HG03520 (cell line): ENCODE data around the gene CCDC81.
"Not testable (repeated sequence)": the region's sequence is repeated elsewhere in the genome, so short reads cannot be mapped to it uniquely, and the experiment has no call there.

Experiments used
- ATAC-seq: cut with Tn5 transposase; IDR thresholded peaks from one replicate; pipeline ENCODE4 v1.9.1; 2021; ENCODE audit warnings: mild to moderate bottlenecking, moderate library complexity; ENCODE audit not compliant: unreplicated experiment

CCDC81 gene

DNA sequence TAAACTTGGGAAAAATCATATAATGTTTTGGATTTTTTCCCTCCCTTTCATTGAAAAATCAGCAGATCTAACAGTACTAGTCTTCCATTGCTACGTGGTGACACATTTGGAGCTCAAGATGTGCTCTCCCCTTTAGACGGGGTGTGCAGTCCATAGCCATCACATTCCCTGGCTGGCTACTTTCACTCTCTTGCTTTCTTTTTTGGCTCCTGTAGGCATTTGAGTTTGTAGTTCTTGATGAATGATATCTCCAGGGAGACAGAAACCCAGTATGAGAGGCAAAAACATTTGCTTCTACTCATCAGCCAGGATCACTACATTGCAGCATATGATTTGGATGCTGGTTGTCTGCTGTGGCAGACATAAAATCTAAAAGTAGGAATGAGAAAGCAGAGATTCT lies 12.1 kb downstream of the CCDC81 start:
- no peak for ATAC-seq

DNA sequence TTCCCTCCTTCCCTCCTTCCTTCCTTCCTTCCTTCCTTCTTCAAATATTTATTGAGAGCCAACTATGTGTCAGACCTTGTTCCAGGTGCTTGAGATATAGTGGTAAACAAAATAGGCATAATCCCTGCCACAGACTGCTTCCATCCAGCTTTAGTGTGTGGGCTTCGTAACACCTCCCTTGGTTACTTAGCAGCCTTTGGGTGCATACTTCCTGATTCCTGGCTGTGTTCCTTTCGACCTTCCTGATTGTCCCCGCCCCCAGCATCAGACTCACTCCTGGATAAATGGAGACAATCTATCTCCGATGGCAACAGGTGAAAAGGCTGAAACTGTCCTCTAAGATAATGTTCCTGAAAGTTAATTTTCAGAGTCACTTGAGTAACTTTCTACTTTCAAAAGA lies 13.5 kb downstream of the CCDC81 start:
- ATAC-seq = no peak

DNA sequence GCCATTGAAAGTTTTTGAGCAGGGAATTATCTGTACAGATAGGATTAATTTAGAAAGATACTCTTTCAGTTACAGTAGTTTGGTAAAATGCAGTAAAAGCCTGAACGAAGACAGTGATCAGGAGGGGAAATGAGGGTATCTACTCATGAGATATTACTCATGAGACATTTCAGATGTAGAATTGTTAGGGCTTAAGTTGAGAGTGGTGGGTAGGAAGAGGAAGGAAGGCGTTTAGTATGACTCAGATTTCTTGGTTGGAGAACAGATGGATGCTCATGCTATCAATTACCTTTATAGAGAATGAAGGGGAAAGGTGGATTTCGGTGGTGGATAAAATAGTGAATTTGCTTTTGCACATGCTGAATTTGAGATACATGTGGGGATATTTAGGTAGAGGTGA lies 15.8 kb downstream of the CCDC81 start:
- ATAC-seq = no peak

DNA sequence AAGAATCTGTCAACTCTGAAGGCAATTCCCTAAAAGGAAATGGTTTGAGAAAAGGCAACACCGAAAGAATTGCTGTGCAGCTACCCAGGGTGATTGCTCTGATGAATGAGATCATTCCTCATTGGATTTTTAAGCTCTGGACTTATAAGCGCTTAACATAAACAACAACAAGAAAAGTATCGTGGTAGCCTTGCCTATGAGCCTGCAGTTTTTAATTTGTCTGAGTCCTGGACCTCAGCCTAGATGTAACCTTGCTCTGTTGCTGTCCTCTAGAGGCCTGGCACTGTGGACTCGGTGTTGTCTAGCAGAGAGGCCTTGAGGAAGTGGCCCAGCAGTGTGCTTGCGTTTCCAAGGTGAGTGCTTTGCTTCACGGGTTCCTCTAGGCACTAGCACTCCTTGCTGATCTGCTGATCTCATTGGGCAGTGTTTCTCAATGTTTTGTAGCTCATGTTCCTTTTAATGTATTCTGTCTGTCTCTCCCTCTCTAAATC lies 20.4 kb downstream of the CCDC81 start:
- ATAC-seq = no peak

DNA sequence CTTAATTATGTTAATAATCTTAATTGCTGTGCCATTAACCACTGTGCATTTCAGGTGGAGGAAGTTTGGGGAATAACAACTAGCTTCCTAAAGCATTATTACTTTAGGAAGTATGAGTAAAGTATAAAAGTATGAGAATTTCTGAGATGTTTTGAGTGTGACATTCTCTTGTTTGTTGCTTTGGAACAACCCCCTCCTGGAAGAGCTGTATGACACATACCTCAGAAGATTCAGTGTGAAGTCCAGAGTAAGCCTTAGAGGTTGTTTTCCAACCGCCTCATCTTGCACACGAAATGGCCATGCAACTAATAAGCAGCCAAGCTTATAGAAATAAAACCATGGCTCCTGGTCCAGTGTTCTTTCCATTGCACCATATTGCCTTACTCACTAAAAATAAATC lies 21.7 kb downstream of the CCDC81 start:
- ATAC-seq = no peak

DNA sequence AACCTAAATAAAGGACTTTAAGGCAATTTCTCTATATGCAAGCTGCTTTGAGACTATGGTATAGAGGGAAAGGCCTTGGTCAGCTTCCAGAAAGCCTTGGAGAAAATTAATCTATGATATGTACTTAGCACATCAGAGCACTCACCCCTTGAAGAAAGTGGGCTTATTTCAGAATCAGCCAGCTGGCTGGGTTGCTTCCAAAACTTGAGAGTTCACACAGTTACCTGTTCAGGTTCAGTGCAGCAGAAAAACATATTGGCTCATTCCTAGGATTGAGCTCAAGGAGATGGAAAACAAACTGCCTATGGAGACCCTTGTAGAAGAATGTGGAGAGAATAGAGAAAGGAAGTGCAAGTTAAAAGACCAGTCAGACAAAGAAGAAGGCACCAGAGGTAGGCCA lies 22.7 kb downstream of the CCDC81 start:
- no peak for ATAC-seq

DNA sequence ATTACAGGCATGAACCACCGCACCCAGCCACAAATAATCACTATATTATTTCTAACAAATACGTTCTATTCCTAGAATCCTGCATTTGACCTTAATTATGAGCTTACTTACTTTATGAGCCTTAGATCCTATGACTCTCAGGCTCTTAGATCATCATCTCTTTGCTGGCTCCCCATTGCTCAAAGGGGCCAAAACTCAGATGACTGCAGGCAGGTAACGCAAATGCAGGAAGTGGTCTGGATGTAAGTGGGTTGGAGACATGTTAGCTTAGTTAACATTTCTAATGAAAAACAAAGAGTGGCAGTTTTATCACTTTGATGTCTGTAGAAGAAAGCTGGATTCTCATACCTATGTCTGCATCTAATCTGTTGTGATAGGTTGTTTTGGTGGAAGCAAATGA lies 23.4 kb downstream of the CCDC81 start:
- no peak for ATAC-seq

DNA sequence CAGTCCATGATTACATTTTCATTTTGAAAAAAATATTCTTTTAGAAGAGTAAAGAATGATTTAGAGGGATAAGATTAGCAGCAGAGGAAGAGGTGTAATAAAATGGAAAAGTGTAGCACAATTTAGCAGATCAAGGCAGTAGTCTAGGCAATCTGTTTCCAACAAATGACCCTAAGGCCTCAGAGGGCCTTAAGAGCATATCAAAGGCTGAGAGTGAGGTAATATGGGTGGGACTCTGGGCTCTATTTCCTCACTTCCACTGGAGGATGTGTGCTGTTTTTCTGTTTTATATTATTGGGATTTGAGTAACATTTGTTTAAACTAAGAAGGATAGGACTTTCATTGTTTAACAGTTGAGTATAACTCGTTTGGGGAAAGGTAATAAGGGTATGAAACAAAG lies 28.8 kb downstream of the CCDC81 start:
- ATAC-seq = no peak

DNA sequence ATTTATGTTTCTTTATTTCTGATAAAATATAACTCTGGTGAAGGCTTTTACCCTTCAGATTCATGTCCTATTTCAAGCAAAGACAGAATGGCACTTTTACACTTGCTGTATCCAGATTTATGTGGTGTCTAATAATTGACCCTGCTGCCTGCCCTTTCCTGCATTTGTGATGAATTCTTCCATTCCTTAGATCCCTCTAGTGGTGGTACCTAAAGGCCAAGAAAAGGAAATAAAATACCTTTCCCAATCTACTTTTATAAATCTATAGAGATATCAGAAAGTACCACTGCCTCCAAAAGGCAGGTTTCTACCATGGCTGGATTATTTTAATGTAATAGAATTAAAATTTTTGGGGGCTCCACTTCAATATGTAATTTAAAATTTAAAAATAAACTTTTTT lies 34.2 kb downstream of the CCDC81 start:
- ATAC-seq = no peak

DNA sequence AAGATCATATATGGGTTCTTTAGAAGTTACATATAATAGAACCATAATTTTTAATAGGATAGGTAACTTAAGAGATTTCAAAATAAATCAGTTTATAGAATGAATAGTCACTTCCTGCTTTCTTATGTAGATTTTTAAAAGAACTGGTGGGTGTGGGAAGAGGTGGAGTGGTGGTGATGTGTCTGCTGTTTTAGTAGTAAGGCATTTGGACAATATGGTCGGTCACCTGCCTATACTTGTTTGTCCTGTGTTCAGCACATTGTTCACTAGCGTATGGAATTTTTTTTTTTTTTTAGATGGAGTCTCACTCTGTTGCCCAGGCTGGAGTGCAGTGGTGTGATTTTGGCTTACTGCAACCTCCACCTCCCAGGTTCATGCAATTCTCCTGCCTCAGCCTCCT lies 39.3 kb downstream of the CCDC81 start:
- no peak for ATAC-seq

DNA sequence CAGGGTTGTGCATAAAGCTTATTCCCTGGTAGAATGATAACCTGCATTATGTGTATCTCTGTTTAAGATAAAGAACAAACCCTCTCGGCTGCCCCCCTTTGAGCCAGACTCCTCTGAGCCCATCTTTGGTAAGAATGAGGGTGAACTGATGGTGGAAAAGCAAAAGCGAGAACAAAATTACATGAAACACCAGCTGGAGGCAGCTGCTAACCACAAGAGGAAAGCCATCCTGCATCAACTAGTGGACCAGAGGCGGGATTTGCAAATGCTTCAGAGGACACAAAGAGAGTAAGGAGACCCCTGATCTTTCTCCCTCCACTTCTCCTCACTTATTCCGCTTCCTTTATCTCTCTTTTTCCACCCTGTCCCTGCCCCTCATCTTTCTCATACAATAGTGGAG lies 40.3 kb downstream of the CCDC81 start:
- no peak for ATAC-seq

DNA sequence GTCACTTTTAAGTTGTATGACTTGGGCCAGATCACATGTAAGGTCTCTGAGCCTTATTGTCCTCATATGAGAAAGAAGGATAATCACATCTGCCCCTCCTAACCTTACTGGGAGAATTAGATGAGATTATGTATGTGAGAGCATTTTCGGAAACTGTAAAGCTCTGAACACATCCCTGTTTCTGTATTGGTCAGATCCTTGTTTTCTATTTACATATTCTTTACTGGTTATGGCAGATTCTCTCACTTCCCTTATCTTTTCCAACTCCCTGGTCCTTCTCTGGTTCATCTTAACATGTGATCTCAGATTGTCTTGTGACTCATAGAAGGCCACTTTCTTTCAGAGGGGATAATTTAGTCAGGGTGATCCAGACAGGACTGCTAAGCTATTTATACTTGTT lies 41.8 kb downstream of the CCDC81 start:
- no peak for ATAC-seq

DNA sequence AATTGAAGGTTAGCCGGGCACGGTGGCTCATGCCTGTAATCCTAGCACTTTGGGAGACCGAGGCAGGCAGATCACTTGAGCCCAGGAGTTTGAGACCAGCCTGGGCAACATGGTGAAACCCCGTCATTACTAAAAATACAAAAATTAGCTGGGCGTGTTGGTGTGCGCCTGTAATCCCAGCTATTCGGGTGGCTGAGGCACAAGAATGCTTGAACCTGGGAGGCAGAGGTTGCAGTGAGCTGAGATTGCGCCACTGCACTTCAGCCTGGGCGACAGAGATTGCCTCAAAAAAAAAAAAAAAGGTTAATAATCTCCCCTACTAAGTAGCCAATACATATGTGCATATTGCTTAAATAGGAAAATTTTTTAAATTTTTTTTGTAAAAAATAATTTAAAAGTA lies 42.3 kb downstream of the CCDC81 start:
- not testable (repeated sequence) for ATAC-seq

DNA sequence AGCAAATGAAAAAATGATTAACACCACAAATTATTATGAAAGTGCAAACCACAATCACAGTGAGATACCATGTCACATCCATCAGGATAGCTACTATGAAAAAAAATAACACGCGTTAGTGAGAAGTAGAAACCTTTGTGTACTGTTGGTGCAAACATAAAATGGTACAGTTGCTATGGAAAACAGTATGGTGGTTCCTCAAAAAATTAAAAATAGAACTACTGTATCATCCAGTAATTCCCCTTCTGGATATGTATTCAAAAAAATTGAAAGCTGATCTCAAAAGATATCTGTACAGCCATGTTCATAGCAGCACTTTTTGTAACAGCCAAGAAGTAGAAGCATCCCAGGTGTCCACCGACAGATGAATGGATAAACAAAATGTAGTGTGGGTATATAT lies 43.4 kb downstream of the CCDC81 start:
- no peak for ATAC-seq

DNA sequence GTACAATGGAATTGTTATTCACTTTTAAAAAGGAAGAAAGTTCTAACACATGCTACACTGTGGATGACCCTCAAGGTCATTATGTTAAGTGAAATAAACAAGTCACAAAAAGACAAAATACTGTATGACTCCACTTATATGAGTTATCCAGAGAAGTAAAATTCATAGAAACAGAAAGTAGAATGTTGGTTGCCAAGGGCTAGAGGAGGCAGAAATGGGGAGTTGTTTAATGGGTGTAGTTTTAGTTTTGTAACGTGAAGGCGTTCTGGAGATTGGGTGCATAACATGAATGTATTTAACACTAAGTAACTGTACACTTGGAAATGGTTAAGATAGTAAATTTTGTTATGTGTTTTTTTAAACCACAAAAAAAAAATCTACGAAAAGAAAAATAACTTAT lies 43.8 kb downstream of the CCDC81 start:
- ATAC-seq = no peak

DNA sequence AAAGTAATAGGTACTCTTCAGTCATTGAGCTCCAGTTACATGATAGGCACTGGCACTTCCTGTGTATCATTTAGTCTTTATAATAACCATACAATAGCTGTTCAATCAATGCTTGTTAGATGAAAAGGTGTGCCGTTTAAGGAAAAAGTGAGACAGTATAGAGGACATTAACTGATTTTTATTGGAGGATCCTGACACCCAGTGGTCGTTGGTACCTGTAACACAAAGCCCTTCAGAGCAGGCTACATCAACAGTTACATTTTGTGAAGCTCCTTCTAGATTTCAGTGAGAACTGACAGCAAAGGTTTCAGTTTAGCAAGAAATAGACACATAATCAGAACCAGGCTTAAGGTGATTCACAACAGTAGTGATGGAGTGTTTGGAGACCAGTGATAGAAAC lies 44.2 kb downstream of the CCDC81 start:
- ATAC-seq = peak; percentile 52

DNA sequence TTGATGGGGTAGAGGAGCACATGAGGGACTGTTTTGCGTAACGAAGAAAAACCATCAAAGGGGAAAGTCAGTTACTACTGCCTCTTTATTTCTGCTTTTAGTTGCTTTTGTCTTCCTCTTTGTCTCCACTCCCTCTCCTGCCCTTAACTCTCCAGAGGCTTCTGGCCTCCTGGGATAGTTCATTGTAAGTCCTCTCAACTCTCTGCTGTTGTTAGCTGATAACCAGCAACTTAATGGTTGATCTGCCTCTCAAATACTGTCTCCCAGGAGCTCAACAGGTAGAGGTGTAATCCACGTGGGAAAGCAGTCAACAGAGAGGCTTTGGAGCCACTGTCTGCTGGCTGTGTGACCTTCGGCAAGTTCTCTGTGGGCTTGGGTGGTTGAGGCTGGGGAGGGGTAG lies 47.3 kb downstream of the CCDC81 start:
- ATAC-seq = no peak

DNA sequence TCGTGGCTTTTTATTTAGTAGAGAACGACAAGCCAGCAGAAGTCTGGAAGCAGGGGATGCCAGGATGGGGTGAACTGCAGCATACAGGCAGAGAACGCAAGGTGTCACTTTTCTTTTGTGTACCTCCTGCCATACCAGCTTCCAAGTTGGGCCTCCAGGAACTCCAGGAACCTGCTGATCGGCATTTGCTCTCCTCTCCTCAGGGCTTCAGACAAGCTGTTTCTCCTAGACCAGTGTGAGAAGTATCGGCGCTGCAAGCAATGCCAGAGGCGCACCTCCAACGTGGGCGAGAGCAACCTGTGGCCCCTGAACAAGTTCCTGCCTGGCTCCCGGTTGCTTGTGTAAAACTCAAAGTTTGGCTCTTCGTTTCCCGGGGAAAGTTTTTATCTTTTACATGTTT lies 47.7 kb downstream of the CCDC81 start:
- ATAC-seq = no peak

DNA sequence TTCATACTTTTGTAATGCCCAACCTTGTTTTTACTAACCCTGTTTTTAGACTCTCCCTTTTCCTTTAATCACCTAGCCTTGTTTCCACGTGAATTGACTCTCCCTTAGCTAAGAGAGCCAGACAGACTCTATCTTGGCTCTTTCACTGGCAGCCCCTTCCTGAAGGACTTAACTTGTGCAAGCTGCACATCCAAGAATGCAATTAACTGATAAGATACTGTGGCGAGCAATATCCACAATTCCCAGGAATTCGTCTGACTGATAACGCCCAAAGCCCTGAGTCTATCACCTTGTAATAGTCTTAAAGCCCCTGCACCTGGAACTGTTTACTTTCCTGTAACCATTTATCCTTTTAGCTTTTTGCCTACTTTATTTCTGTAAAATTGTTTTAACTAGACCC lies 48.8 kb downstream of the CCDC81 start:
- not testable (repeated sequence) for ATAC-seq

DNA sequence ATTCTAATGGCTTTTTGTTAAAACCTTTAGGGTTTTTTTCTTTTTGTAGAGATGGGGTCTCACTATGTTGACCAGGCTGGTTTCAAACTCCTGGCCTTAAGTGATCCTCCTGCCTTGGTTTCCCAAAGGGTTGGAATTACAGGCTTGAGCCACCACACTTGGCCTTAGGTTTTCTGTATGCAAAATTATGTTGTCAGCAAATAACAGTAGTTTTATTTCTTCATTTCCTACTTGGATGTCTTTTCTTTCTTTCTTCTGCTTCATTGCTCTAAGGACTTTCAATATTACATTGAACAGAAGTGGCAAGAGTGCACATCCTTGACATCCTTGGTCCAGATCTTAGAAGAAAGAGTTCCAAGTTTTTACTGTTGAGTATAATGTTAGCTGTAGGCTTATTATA lies 52.8 kb downstream of the CCDC81 start:
- ATAC-seq = no peak

DNA sequence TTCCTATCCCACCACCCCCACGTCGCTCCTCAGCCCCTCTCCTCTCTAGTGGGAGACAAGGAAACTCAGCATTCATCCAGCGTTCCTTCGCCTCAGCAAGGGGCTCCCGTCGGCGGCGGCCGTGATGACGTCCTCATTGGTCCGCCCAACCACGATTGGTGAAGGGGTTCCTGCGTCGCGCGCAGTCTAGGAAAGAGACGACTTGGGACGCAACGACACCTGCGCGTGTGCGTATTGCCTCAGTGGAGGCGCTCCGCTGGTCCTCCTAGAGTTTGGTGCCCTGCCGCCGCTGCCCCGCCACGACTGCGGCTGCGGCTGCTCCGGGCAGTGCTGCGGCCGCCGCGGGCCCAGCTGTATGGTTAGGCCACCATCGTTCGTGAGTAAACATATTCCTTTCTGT lies 56.6 kb downstream of the CCDC81 start:
- ATAC-seq = no peak

DNA sequence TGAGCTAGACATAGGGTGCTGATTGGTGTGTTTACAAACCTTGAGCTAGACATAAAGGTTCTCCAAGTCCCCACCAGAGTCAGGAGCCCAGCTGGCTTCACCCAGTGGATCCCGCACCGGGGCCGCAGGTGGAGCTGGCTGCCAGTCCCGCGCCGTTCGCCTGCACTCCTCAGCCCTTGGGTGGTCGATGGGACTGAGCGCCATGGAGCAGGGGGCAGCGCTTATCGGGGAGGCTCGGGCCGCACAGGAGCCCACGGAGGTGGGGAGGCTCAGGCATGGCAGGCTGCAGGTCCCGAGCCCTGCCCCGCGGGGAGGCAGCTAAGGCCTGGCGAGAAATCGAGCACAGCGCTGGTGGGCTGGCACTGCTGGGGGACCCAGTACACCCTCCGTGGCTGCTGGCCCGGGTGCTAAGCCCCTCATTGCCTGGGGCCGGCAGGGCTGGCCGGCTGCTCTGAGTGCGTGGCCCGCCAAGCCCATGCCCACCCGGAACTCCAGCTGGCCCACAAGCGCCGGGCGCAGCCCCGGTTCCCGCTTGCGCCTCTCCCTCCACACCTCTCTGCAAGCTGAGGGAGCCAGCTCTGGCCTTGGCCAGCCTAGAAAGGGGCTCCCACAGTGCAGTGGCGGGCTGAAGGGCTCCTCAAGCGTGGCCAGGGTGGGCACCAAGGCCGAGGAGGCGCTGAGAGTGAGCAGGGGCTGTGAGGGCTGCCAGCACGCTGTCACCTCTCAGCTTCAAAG lies 58.8 kb downstream of the CCDC81 start:
- ATAC-seq = not testable (repeated sequence)

DNA sequence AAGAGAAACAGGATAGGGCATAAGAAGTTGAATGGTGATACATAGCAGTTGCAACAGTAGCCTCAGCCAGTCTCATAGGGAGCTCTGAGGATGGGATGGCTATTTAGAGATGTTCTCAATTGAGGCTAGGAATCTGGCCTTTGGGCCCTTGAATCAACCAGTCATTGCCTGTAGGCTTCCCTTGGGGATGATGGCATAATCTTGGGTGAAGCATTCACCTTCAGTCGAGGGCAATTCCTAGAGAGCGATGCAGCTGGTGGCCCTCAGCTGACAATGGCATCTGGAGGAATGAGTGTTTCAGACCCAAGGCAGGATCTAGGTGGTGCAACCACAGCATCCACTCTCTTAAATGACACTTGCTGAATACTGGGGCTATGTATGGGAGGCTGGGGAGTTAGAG lies 61.0 kb downstream of the CCDC81 start:
- ATAC-seq = no peak
